ENCODE results near the gene TSPO.

The TSPO gene

DNA sequence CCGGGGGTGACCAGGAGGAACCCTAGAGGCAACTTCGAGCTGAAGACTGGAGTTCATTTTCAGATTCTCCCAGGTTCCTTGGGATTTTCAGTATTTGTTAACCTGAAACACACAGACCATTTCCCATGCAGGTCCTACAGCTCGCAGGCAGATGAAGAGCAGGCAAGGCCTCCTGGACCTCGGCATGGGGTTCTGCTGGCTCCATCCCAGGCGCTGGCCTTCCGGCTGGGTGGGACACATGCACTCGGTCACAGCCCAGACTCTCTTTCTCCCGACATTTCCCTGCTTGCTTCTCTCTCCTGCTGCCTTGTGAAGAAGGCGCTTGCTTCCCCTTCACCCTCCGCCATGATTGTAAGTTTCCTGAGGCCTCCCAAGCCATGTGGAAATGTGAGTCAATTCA, 51.0 kb downstream of the TSPO start:
- no peak for DNase-seq (ENCODE audit: low read depth)

DNA sequence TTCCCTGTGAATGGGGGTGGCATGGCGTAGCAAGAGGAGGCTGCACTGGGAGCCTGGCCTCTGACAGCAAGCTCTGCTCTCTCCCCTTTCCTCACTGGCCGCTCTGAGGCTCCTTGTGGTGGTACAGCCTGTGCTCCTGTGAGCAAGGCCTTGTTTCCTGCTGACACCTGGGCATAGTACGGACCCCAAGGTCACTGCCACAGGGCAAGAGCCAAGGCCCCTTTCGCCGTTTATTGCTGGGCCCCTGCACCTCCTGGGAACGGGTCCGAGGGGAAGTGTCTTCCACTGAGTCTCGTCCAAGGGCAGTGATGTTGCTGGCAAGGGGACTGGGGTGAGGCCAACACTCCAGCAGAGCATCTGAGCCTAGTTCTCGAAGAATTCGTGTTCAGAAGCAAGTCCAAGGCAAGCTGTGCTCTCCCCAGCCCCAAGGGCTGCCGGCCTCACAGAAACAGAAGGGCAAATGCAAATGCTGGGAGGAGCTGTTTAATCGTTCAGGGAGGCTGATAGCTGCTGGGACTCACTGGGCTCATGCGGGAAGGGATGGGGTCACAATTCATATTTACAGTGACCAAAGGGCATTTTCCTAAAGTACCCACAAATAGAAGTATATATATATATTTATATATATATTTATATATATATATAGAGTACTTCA, 51.5 kb downstream of the TSPO start:
- DNase-seq (ENCODE audit: low read depth) = no peak

DNA sequence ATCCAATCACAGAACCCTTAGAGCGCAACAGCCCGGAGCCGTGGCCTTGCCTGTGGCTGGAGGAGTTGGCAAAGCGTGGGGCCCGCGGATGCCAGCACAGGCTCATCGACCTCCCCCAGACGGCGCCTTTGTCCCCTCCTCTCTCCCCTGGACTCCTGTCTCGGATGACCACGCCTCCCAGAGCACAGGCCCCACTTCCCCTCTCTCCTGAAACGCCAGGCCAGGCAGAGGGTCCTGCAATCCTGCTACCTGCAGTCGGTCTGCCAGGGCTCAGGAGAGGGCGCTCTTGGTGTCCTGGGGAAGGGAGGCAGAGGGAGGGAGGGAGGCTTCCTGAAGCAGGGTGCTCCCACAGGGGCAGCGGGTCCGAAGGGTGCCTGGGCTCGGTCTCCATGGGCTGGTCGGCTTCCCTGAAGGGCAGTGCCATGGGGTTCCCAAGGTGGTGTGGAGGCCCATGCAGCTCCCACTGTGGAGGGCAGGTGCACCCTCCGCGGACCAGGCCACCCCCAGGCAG, 52.2 kb downstream of the TSPO start:
- no peak for DNase-seq (ENCODE audit: low read depth)

DNA sequence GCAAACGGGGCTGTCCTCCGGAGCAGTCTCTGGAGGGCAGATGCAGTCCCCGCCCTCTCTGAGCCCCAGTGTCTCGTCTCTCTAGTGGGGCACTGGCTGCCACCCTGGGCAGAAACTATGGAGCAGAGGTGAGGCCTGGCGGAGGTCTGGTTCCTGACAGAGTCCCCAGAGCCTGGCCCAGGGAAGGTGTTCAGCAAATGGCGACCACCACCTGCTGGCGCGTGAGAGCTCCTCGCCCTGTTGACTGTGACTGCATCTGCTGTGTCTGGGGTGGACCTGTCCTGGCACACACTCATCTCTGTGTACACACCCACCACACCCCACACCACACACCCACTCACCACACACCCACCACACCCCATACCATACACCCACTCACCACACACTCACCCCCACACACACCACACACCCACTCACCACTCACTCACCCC, 53.9 kb downstream of the TSPO start:
- no peak for DNase-seq (ENCODE audit: low read depth)

DNA sequence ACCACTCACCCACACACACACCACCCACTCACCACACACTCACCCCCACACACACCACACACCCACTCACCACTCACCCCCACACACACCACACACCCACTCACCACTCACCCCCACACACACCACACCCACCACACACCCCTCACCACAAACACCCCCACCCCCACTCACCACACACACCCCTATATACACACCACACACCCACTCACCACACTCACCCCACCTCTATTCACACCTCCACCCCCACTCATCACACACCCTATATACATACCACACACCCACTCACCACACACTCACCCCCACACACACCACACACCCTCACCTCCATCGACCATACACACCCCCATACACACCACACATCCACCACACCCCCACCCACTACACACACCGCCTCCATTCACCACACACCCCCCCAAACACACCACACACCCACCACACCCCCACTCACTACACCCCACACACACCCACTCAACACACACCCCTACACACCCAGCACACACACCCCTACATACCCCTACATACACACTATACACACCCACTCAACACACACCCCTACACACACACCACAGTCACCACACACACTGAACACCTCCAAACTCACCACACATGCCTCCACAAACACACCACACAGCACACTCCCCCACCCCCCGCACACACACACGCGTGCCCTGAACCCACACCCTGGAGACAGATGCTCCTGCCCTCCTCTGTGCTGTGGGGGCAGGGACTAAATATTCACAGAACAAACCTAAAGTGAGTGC, 54.6 kb downstream of the TSPO start:
- no peak for DNase-seq (ENCODE audit: low read depth)

DNA sequence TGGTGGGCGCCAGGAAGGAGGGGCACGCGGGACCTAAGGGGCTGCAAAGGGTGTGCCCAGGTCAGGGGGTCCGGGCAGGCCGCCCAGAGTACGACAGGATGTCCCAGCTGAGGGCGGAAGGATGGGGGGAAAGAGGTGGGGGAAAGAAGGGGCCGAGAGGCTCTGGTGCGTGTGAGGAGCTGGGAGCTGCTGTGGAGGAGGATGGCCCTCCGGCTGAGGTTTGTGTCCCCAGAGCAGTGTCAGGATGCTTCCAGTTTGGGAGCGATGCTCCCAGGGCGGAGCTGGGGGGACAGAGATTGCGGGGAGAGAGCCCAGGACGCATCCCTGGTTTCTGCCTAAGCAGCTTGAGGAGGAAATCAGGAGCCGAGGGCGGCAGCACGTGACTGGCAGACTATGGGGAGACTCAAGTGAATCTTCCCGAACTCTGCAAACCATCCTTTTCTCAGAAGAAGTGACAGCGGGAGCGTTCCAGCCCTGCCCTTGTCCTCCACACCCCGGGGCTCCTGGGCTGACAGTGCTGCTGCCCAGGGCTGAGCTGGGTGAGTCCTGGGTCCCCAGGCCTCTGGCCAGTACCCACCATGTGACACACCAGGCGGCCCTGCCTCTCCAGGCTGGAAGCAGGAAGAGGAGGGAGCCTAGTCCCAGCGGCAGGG, 55.3 kb downstream of the TSPO start:
- no peak for DNase-seq (ENCODE audit: low read depth)

DNA sequence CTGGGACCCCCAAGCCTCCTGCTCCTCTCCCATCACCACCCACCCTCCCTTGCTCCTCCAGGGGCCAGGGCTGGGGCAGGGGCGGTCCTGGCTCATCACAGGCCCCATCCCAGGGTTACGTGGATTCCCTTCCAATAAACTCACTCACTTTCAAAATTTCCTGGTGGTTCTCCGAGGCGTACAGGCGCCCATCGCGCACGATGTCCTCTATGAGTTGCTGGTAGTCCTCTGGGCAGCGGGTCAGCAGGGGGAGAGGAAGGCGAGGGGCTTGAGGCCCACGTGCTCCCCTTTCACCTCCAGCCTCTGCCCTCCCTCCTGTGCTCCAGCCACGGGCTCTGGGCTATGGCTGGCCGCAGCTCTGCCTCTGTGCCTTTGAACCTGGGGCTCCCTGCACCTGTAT, 56.0 kb downstream of the TSPO start:
- no peak for DNase-seq (ENCODE audit: low read depth)

DNA sequence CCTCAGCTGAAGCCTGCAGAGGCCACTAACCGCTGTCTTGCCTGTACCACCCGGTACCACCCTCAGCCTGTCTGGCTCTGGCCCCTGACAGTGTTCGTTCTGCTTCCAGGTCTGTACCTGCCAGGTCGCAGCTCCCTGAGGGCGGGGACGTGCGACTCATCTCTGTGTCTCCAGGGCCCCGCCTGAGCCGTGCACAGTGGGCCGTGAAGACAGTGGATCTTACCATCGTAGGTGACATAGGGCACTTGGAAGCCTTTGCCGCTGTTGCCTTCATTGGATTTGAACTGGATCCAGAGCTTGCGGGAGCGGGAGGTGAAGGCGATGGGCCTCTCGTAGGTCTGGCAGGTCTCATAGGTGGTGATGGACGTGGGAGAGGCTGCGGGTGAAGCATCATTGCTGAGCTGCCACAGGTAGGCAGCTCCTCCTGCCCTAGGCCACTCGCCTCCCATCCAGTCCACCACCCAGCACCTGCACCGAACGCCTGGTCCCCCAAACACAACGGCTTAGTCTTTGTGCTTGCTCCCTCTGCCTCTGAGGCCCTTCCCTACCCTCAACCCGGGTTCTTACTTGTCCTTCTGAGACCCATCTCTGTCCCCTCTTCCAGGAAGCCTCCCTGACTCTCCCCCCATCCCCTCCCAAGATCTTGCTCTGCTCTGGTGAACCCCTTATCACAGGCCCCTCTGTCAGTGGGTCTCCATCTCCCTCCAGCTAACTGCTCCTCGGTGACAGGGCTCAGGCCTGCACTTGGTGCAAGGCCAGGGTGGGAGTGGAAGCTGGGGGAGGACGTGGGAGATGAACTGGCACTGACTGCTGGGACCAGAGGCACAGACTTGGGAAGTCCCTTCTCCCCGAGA, 56.7 kb downstream of the TSPO start:
- no peak for DNase-seq (ENCODE audit: low read depth)

DNA sequence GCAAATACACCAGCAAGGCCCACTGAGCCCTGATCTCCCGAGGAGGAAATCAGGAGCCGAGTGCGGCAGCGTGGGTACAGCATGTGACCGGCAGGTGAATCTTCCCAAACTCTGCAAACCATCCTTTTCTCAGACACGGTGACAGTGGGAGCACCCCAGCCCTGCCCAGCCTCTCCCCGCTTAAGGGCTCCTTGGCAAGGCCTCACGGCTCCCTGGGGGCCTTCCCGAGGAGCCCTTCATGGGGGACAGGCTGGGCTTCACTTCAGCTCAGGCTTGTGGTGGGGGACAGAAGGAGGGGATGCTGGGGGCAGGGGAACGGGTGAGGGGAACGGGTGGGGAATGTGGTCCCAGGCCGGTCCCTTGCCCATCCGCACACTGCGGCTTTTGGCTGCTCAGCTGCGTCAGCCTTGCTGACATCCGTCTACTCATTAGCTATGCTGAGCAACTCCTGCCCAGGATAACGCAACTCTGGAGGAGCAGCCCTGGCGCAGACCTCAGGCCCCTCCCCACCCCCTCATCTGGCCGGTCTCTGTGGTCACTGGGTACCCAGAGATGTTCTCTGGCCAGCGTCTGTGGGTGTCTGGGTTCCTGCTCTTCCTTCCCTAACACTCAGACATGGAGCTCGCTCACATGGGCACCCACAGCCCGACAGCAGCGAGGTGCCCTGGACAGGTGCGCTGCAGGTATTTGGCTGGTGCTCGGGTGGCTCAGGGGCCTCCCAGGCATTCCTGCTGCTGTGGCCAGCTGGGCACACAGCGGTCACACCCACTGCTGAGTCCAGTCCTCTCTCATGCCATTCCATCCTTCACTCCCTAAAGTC, 57.6 kb downstream of the TSPO start:
- no peak for DNase-seq (ENCODE audit: low read depth)

DNA sequence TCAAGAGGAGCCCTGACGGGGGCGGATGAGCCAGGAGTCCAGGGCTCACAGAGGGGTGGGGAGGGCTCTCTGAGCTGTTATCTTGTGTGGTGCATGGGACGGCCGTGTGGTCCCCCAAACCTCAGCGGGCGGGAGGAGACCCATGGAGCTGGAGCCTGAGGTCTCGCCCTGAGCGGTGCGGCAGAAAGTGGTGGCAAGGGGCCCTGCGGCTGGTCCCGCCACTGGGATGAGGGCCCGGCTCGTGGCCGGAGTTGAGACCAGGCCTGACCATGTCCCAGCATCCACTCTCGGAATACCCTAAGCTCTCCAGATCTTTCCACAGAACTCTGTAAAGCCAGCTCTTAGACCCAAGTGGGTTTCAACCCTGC, 58.1 kb downstream of the TSPO start:
- DNase-seq (ENCODE audit: low read depth) = no peak

DNA sequence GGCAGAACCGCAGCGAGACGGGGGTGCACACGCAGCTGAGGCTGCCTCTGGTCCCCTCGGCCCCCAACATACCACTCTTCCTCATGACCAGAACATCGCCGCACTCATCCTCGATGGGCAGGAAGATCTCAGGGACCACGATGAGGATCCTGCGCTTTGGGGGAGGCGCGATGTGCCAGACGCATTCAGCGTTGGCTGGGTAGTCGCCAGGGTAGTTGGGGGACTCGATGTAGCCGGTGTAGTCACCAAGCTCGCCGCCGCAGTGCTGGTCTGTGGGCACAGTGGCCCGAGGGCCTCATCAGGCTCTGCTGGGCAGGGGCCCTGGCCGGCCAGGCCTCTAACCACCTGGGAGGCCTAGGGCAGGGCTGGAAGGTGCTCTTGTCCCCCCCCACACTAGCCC, 58.6 kb downstream of the TSPO start:
- no peak for DNase-seq (ENCODE audit: low read depth)

DNA sequence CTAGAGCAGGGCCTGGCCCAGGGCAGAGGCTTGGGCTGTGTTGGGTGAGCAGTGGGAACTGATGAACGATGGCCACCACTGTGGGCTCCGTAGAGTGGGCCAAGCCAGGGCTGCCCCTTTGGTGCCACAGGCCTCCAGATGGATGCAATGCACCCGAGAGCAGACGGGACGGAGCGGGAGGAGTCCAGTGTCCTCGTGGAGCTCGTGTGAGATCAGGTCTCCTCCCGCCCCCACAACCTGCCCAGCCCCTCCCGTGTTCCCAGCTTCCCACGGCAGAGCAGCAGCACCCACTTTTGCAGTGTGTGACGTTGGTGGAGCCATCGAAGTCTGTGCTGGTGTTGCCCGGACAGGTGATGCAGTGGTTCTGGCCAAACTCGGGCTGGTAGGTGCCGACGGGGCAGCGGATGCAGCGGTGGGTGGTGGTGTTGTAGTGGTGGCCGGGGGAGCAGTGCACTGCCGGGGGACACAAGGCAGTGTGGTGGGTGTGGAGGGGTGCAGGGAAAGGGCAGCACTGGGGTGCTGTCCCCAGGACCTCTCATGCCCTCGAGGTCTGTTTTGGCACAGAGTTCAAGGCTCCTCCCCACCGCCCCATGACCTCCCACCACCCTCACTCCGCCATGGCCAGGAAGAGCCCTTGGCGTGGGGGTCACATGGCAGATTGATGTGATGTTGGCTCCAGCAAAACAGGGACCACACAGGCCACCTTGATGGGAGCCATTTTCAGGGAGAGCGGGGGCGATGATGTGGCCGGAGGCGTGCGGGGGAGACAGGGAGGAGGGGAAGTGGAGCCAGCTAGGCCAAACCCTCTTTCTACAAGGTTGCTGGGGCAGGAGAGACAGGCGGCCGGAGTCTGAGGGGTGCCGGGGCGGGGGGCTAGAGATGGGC, 59.5 kb downstream of the TSPO start:
- no peak for DNase-seq (ENCODE audit: low read depth)

DNA sequence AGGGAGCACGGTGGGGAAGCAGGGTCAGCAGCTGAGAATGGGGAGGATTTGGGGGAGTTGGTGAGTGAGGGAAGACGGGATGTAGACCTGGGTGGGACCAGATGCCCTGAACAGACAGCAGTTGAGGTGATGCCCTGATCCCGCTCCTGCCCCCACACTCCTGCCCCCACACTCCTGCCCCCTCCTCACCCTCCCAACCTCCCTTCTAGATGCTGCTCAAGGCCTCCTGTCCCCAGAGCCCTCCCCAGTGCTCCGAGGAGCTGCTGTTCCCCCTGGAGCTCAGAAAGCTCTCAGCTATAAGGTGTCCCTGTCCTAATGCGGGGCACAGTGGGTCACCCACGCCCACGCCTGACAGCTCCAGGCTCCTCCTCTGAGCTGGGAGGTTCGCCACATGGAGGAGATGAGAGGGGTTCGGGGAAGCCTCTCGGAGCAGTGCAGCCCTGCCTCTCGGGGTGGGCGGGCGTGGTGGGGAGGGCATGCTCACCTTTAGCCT, 60.6 kb downstream of the TSPO start:
- DNase-seq (ENCODE audit: low read depth) = no peak

DNA sequence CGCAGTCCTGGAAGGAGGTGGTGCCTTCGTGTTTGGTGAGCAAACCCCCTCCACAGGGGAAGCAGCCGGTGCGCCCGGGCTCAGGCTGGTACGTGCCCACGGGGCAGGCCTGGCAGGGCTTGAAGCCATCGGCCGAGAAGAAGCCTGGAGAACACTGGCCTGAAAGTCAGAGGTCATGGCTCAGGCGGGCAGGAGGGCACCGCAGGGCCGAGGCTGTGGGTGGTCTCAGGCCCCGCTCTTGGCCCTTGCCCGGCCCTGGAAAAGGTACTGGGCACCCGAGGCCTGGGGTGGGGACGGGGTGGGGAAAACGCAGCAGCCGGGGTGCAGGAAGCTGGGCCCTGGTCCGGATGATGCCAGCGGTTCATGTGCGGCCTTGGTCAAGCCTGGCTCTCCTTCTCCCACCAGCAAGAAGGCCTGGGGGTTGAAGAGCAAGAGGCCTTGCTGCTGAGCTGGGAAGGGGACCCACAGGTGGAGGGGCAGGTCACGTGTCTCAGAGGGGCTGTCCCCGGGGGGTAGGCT, 61.1 kb downstream of the TSPO start:
- DNase-seq (ENCODE audit: low read depth) = no peak
